ENCODE results near the gene SPIN4. TPM values are rescaled to one million over a fixed set of nuclear protein-coding genes. Genes with fewer than 3 reads are reported as not detected.
"Not testable (repeated sequence)": the region's sequence is repeated elsewhere in the genome, so short reads cannot be mapped to it uniquely, and the experiment has no call there.

Gene SPIN4
- total and polyA plus RNA-seq, 10 donors = 1.5 to 9.0 (median 4.3) TPM

DNA sequence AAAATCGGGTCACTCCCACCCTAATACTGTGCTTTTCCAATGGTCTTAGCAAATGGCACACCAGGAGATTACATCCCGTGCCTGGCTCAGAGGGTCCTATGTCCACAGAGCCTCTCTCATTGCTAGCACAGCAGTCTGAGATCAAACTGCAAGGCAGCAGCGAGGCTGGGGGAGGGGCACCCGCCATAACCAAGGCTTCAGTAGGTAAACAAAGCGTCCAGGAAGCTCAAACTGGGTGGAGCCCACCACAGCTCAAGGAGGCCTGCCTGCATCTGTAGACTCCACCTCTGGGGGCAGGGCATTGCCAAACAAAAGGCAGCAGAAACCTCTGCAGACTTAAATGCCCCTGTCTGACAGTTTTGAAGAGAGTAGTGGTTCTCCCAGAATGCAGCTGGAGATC is 16.6 kb upstream of the SPIN4 start:
- DNase-seq; H3K27ac ChIP-seq; intact Hi-C loops (cut with DNase I; ENCODE audit: low total_unique reads); H3K36me3 ChIP-seq; H3K4me3 ChIP-seq; H3K27me3 ChIP-seq (replicated peaks in 1 of 7); H3K4me1 ChIP-seq: not testable (repeated sequence)
- H3K9me3 ChIP-seq = peaks cover 0 to 35% (median 17%) of the 10 kb centered on the region in 8 donors
- 69 to 83% (median 82%) methylated on average over 2 to 4 of the region's 5 CpGs for WGBS, 5 donors

DNA sequence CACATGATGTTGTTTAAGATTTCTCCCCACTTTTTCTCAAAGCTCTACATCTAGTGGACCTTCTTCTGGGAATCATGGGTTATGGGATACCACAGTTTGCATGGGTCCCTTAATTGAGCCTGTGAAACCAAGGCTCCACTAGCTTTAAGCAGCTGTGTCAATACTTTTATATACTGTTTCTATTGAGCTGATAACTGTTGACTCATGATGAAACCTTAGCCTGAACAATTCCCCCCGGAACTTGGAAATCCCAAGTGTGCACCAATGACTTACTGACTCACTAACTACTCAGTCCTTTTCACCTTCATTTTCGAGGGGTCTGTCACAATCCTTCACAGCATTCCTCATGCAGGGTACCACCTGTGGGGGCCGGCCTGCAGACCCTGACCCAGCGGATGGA is 12.7 kb upstream of the SPIN4 start:
- TF ChIP-seq, protein P1, sequence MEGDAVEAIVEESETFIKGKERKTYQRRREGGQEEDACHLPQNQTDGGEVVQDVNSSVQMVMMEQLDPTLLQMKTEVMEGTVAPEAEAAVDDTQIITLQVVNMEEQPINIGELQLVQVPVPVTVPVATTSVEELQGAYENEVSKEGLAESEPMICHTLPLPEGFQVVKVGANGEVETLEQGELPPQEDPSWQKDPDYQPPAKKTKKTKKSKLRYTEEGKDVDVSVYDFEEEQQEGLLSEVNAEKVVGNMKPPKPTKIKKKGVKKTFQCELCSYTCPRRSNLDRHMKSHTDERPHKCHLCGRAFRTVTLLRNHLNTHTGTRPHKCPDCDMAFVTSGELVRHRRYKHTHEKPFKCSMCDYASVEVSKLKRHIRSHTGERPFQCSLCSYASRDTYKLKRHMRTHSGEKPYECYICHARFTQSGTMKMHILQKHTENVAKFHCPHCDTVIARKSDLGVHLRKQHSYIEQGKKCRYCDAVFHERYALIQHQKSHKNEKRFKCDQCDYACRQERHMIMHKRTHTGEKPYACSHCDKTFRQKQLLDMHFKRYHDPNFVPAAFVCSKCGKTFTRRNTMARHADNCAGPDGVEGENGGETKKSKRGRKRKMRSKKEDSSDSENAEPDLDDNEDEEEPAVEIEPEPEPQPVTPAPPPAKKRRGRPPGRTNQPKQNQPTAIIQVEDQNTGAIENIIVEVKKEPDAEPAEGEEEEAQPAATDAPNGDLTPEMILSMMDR (IDR thresholded peaks at IDR 0.05 in 8 of 11, conservative IDR thresholded peaks at IDR 0.05 in 3 of 11) = no peak
- no peak for TF ChIP-seq POLR2A (IDR thresholded peaks at IDR 0.05)
- TF ChIP-seq POLR2AphosphoS5 (IDR thresholded peaks at IDR 0.05) = no peak
- WGBS, 5 donors = 83 to 95% (median 89%) methylated on average over 2 to 4 of the region's 4 CpGs
- H3K36me3 ChIP-seq = no peaks in the 10 kb centered on the region
- intact Hi-C loops (cut with DNase I; ENCODE audit: low total_unique reads) = no loop called here
- no peaks in the 10 kb centered on the region for H3K4me1 ChIP-seq
- no peaks in the 10 kb centered on the region for H3K27me3 ChIP-seq (replicated peaks in 1 of 7)
- no peak for DNase-seq
- peaks cover 0 to 27% (median 17%) of the 10 kb centered on the region in 8 donors for H3K9me3 ChIP-seq
- no peak overlapping the region for H3K4me3 ChIP-seq
- H3K27ac ChIP-seq = no peak overlapping the region

DNA sequence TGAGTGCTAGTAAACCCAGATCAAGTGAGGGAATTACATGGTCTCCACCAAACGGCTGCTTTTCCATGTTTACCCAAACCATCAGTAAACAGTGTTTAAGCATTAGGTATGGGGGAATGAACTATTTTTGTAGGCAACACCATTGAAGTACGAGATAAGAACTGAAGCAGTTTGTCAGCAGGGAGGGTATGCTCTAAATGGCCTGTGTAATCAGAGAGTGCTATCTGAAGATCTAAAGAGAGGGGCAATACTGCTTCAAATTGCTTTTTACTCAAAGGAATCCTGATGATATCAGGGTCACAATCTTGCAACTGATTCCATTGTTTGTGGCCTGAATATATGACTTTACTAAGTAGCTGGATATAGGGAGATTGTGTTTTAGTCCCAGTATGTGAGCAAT is 10.4 kb upstream of the SPIN4 start:
- no peak overlapping the region for H3K27ac ChIP-seq
- TF ChIP-seq, protein P1 (IDR thresholded peaks at IDR 0.05 in 8 of 11, conservative IDR thresholded peaks at IDR 0.05 in 3 of 11) = no peak
- no peak for TF ChIP-seq POLR2A (IDR thresholded peaks at IDR 0.05)
- TF ChIP-seq POLR2AphosphoS5 (IDR thresholded peaks at IDR 0.05) = no peak
- no peaks in the 10 kb centered on the region for H3K36me3 ChIP-seq
- H3K4me3 ChIP-seq = no peak overlapping the region
- 59 to 97% (median 82%) methylated on average over 2 of the region's 2 CpGs for WGBS, 5 donors
- intact Hi-C loops (cut with DNase I; ENCODE audit: low total_unique reads) = no loop called here
- no peaks in the 10 kb centered on the region for H3K27me3 ChIP-seq (replicated peaks in 1 of 7)
- no peaks in the 10 kb centered on the region for H3K4me1 ChIP-seq
- peaks cover 0 to 27% (median 17%) of the 10 kb centered on the region in 8 donors for H3K9me3 ChIP-seq
- no peak for DNase-seq

DNA sequence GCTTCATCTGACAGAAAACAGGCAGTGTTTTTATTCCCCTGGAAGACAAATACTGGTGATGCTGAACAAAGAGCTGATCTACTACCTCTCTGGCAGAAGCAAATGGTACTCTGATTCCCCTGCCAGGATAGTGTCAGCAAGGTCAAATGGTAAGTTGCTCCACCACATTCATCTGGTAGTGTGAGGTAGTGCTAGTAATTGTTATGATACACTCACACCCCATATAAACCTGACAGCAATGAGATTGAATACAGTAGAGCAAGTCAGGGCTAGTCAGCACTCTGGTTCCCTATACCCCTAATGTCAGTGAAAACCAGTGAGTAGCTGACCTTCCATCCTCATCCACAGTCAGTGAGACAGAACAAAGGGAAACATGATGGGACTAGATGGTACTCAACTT is 3.4 kb upstream of the SPIN4 start:
- DNase-seq = no peak
- Histone ChIP-seq H3K36me3 (no peaks in the 10 kb centered on the region), H3K27me3 (replicated peaks in 1 of 7) (no peaks in the 10 kb centered on the region), H3K4me1 (peaks cover 0 to 8% (median 4%) of the 10 kb centered on the region in 6 donors), H3K27ac (no peak overlapping the region), H3K4me3 (no peak overlapping the region), H3K9me3 (peaks cover 0 to 6% (median 0%) of the 10 kb centered on the region in 8 donors)
- intact Hi-C loops (cut with DNase I; ENCODE audit: low total_unique reads) = no loop called here
- no peak for TF ChIP-seq POLR2AphosphoS5 (IDR thresholded peaks at IDR 0.05)

DNA sequence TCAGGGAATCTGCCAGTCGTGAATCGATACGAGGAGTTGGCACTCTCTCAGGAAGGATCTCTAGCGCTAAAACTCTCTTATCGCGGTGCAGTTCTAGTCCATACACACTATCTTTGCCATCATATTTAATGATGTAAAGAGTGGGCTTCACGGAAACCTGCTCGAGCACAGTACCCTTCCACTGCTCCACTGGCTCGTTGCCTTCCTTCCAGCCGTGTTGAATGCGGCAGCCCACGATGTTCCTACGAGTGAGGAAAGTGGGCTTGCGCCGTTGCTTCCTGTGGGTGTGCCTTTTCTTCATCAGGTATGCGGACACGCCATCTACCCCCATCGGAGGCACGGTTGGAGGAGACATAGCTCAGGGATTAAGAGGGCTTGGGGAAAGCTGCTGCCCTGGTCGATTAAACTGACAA is 661 bp downstream of the SPIN4 start:
- peak overlapping the region; percentile 42 to 76 (median 54) for H3K4me3 ChIP-seq
- peak; percentile 75 for DNase-seq
- TF ChIP-seq POLR2A (IDR thresholded peaks at IDR 0.05) (no peak), POLR2AphosphoS5 (IDR thresholded peaks at IDR 0.05) (no peak)
- TF ChIP-seq, protein P1 (IDR thresholded peaks at IDR 0.05 in 8 of 11, conservative IDR thresholded peaks at IDR 0.05 in 3 of 11) = no peak
- H3K27me3 ChIP-seq (replicated peaks in 1 of 7) = no peaks in the 10 kb centered on the region
- intact Hi-C loops (cut with DNase I; ENCODE audit: low total_unique reads) = no loop called here
- WGBS, 5 donors = 0 to 31% (median 0%) methylated on average over 3 to 20 of the region's 20 CpGs
- H3K9me3 ChIP-seq = no peaks in the 10 kb centered on the region
- peaks cover 0 to 15% (median 8%) of the 10 kb centered on the region in 6 donors for H3K4me1 ChIP-seq
- no peaks in the 10 kb centered on the region for H3K36me3 ChIP-seq
- peak overlapping the region; percentile 31 to 88 (median 76) for H3K27ac ChIP-seq
